Activated naive CD4-positive, alpha-beta T cell treated with anti-CD3 and anti-CD28 coated beads, Interleukin-2, amount 10 ng/mL, durations not matched to agents 7 days and 5 days (primary cell): Measurements from ENCODE around the gene TAF15.

ENCODE experiments used
- CTCF ChIA-PET: fragments of 350-600 bp; sonication (Branson Sonifier 250); formaldehyde crosslinking; loops from one replicate; lab custom pipeline; 2021; ENCODE audit warnings: antibody characterized with exemption; lab: Charles Lee
- DNase-seq: peaks from one replicate; pipeline ENCODE4 v3.0.0-alpha.2; 2020
- H3K27ac Mint-ChIP-seq: one replicate; pipeline ENCODE4 v1.8.0; 2021; ENCODE audit warnings: mild to moderate bottlenecking, moderate library complexity, mixed read lengths
- H3K27me3 Mint-ChIP-seq: one replicate; pipeline ENCODE4 v1.8.0; 2021; ENCODE audit warnings: mild to moderate bottlenecking, mixed read lengths
- H3K36me3 Mint-ChIP-seq: one replicate; pipeline ENCODE4 v1.8.0; 2021; ENCODE audit warnings: mixed read lengths
- H3K4me1 Mint-ChIP-seq: one replicate; pipeline ENCODE4 v1.8.0; 2021; ENCODE audit warnings: mixed read lengths
- H3K4me3 Mint-ChIP-seq: one replicate; pipeline ENCODE4 v1.8.0; 2021; ENCODE audit warnings: mild to moderate bottlenecking, moderate library complexity, mixed read lengths
- H3K9me3 Mint-ChIP-seq: one replicate; pipeline ENCODE4 v1.8.0; 2021; ENCODE audit warnings: mixed read lengths

Gene TAF15

DNA sequence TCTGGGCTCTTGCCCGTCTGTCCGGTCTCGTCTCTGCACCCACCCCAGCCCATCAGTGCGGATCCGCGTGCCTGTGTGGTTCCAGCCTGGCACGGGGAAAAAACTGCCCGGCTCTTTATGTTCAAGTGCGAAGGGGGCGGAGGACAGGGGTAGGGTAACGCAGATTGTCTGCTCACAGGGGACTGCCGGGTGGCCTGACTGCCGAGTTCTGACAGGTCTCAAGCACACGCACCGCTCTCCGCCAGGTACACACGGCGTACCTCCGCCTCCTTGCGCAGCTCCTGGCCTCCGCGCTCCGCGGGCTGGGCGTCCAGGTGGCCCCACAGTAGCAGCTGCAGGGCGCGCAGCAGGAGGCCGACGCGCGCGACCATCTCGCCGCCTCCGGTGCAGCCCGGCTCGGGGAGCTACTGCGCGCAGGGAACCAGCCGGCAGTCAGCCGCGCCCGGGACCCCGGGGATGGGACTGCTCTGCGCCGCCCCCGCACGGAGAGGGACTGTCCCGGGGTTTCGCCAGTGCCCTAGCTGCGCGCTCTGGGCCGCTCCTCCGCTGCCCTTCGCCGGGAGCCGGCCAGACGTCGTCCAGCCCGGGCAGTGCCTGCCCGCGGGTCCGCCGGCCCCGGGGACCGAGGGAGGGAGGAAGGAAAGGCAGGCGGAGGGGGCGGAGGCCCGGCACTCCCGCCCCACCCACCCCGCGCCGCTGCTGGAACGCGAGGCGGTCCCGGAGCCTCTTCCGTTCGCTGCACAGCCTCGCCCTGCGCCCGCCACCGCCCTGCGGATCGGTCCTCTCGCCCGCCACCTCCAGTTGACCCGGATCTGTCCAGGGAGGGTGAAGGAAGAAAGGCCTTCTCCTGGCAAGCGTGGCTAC, 14.0 kb upstream of the TAF15 start, which contains the start of gene MMP28:
Gene MMP28 (minus strand): TSS at position 635 of the 864 bp plus-strand sequence. CDS start 264 bp downstream, at position 371.
- no peak within 1 kb of the TSS for H3K27ac Mint-ChIP-seq
- H3K4me3 Mint-ChIP-seq: peak within 1 kb of the TSS; percentile 70
- peaks cover 75% of the 10 kb centered on the region for H3K27me3 Mint-ChIP-seq

DNA sequence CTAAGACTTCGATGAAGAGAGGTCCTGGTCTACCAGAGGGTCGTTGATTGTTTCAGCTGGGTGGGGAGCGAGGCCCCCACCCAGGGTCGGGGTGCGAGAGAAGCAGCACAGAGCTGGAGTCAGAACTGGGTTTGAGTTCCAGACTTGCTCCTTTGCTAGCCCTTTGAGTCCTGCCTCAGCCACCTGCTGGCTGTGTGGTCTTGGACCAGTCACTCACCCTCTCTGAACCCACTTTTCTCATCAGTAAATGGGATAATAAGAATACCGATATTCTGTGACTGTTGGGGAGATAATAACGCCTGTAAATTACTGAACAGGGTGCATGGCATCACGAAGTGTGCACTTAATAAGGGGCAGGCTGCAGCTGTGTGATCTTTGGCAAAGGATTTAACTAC, 13.4 kb upstream of the TAF15 start:
- no peaks in the 10 kb centered on the region for H3K36me3 Mint-ChIP-seq
- CTCF ChIA-PET: interaction anchor here (0.7 to 2.5 kb wide), 7 partner anchors 9 to 36 kb away, joined by 3 to 18 read pairs (median 4); partner anchors contain the start of genes C17orf50 and TAF15
- no peaks in the 10 kb centered on the region for H3K9me3 Mint-ChIP-seq
- H3K4me3 Mint-ChIP-seq: peak overlapping the region; percentile 70
- H3K4me1 Mint-ChIP-seq: peaks cover 22% of the 10 kb centered on the region
- DNase-seq: no peak
- no peak overlapping the region for H3K27ac Mint-ChIP-seq
- H3K27me3 Mint-ChIP-seq: peaks cover 76% of the 10 kb centered on the region

More for the DNA sequence above, 14.0 kb upstream of the TAF15 start, which contains the start of gene MMP28:
- DNase-seq: peak; percentile 56
- Mint-ChIP-seq H3K36me3 (no peaks in the 10 kb centered on the region), H3K9me3 (no peaks in the 10 kb centered on the region), H3K4me1 (peaks cover 18% of the 10 kb centered on the region)
- CTCF ChIA-PET: interaction anchor here (0.8 to 1.7 kb wide), 3 partner anchors 10 to 35 kb away, joined by 3 to 6 read pairs (median 4); partner anchors contain the start of genes C17orf50 and TAF15

DNA sequence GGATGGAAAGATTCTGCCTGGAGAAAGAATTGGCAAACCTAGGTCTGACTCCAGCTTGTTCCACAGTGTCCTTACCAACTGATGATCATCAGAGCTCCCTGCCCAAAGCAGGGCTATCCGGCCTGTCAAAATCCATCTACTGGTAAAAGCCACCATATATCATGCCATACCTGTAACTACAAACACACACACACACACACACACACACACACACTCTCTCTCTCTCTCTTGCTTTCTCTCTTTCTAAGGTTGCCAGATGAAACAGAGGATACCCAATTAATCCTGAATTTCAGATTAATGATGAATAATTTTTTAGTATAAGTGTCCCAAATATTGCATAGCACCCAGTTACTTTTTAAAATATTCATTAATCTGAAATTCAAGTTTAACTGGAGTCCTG, 12.3 kb upstream of the TAF15 start:
- no peaks in the 10 kb centered on the region for H3K9me3 Mint-ChIP-seq
- no peak for DNase-seq
- CTCF ChIA-PET: interaction anchor here (1.1 to 2.5 kb wide), 5 partner anchors 11 to 37 kb away, joined by 3 to 18 read pairs (median 6); partner anchors contain the start of gene C17orf50
- no peaks in the 10 kb centered on the region for H3K36me3 Mint-ChIP-seq
- H3K4me3 Mint-ChIP-seq: no peak overlapping the region
- H3K27ac Mint-ChIP-seq: no peak overlapping the region
- H3K27me3 Mint-ChIP-seq: peaks cover 72% of the 10 kb centered on the region
- H3K4me1 Mint-ChIP-seq: peaks cover 32% of the 10 kb centered on the region

DNA sequence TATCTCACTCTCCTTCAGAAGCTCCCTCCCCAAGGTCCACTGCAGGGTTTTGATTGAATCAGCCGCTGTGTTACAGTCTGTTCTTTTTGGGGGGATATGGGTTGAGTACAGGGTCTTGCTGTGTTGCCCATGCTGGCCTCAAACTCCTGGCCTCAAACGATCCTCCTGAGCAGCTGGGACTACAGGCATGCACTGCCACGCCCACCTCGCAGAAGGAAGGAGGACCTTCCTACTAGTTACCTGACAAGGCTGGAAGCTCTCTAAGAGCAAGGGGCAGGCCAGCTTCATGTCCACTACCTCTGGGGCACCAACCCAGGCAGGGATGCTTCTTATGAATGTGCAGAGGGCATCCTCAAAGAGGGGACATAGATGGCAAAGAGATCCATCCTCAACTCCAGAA, 11.9 kb upstream of the TAF15 start:
- Mint-ChIP-seq H3K27me3 (peaks cover 67% of the 10 kb centered on the region), H3K36me3 (no peaks in the 10 kb centered on the region), H3K9me3 (no peaks in the 10 kb centered on the region), H3K27ac (no peak overlapping the region), H3K4me3 (no peak overlapping the region), H3K4me1 (peaks cover 34% of the 10 kb centered on the region)
- DNase-seq: no peak
- CTCF ChIA-PET: interaction anchor here (1.5 to 2.5 kb wide), 3 partner anchors 11 to 33 kb away, joined by 3 to 18 read pairs (median 3); no protein-coding TSS in a partner anchor

DNA sequence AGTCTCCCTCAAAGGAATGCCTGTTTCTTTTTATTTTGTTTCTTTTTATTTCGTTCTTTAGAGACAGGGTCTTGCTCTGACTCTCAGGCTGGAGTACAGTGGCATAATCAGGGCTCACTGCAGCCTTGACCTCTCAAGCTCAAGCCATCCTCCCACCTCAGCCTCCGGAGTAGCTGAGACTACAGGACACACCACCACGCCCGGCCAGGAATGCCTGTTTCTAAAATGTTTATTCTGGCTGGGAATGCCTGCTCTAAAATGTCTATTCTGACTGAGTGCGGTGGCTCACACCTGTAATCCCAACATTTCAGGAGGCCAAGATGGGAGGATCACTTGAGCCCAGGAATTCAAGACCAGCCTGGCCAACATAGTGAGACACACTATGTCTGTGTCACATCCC, 11.4 kb upstream of the TAF15 start:
- no peak overlapping the region for H3K27ac Mint-ChIP-seq
- H3K36me3 Mint-ChIP-seq: no peaks in the 10 kb centered on the region
- no peak overlapping the region for H3K4me3 Mint-ChIP-seq
- peaks cover 67% of the 10 kb centered on the region for H3K27me3 Mint-ChIP-seq
- CTCF ChIA-PET: interaction anchor here (1.2 to 2.5 kb wide), 3 partner anchors 13 to 185 kb away, joined by 3 to 18 read pairs (median 3); no protein-coding TSS in a partner anchor
- no peaks in the 10 kb centered on the region for H3K9me3 Mint-ChIP-seq
- DNase-seq: no peak
- peaks cover 34% of the 10 kb centered on the region for H3K4me1 Mint-ChIP-seq

DNA sequence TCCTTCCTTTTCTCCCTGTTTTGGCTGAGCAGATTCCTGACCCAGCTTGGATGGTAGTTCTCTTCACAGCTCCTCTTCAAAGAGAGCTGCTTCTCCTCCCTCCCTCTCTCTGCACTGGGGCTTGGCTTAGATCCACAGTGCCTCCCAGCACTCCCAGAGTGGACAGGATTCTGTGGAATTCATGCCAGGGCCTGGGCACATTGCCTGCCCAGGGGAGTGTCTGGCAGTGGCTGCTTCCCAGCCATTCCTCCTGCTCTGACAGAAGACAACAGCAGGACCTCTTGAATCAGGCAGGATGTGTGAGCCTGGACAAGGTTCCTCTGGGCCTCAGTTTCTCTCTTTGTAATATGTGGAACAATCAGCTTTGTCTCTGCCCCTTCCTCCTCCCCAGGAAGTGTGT, 9.3 kb upstream of the TAF15 start:
- H3K4me3 Mint-ChIP-seq: no peak overlapping the region
- DNase-seq: no peak

DNA sequence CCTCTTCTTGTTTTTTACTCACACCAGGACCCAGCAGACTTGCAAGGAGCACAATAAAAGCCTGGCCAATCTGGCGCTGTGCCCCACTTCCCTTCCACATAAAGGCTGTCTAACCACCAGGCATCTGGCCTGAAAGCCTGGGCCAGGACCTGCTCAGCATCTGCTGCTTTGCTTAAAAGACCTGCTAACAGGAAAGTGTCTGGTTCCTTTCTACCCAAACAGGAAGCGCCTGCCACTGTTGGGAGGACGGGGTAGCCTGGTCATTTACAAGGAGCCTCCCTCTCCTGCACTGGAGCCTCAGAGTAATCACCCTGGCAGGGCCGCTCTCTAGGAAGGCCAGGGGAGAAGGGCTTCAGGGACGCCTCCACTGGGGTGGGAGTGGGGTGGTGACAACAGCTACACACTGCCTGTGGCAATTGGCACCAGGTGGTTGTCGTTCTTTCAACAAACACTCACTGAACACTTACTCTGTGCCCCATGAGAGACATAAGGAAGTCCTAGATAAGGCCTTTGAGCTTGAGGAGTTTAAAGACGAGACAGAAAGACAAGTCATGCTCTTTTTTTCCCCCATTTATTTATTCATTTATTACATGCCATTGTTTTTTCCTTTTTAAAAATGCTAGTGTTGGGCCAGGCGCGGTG, 7.6 kb upstream of the TAF15 start:
- CTCF ChIA-PET: interaction anchor here (11.7 kb wide), 1 partner anchor 34 kb away, joined by 219 read pairs; no protein-coding TSS in a partner anchor
- peak; percentile 57 for DNase-seq
- no peaks in the 10 kb centered on the region for H3K36me3 Mint-ChIP-seq
- peaks cover 31% of the 10 kb centered on the region for H3K4me1 Mint-ChIP-seq
- no peaks in the 10 kb centered on the region for H3K9me3 Mint-ChIP-seq
- H3K27ac Mint-ChIP-seq: peak overlapping the region; percentile 70
- no peak overlapping the region for H3K4me3 Mint-ChIP-seq
- H3K27me3 Mint-ChIP-seq: peaks cover 35% of the 10 kb centered on the region

More for the DNA sequence above, 9.3 kb upstream of the TAF15 start:
- Mint-ChIP-seq H3K4me1 (peaks cover 36% of the 10 kb centered on the region), H3K36me3 (no peaks in the 10 kb centered on the region), H3K9me3 (no peaks in the 10 kb centered on the region), H3K27ac (no peak overlapping the region), H3K27me3 (peaks cover 47% of the 10 kb centered on the region)
- CTCF ChIA-PET: interaction anchor here (1.0 to 1.1 kb wide), 3 partner anchors 9 to 36 kb away, joined by 3 to 4 read pairs (median 3); partner anchors contain the start of gene TAF15

DNA sequence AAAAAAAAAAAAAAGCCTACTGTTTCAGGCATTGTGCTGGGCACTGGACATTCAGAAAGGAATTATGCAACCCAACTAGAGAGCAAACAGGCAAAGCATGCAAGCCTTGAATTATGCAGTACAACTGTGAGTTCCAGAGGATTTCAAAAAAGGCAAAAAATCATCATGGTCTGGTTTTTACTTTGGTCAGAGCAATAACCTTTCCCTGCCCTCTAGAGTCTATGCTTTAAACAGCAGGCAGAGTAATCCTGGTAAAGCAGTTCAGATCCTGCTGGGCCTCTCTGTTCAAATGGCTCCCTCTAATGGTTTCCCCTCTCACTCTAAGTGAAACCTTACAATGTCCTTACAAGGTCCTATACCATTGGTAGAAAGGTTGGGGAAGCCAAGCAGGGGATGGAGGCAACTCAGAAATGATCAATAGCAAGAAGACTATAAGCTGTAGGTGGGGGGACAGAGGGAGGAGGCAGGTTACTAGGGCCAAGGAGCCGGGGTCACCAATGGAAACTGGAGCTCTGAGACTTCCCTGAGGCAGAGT, 4.6 kb upstream of the TAF15 start:
- DNase-seq: peak; percentile 60
- no peak overlapping the region for H3K4me3 Mint-ChIP-seq
- no peak overlapping the region for H3K27ac Mint-ChIP-seq

DNA sequence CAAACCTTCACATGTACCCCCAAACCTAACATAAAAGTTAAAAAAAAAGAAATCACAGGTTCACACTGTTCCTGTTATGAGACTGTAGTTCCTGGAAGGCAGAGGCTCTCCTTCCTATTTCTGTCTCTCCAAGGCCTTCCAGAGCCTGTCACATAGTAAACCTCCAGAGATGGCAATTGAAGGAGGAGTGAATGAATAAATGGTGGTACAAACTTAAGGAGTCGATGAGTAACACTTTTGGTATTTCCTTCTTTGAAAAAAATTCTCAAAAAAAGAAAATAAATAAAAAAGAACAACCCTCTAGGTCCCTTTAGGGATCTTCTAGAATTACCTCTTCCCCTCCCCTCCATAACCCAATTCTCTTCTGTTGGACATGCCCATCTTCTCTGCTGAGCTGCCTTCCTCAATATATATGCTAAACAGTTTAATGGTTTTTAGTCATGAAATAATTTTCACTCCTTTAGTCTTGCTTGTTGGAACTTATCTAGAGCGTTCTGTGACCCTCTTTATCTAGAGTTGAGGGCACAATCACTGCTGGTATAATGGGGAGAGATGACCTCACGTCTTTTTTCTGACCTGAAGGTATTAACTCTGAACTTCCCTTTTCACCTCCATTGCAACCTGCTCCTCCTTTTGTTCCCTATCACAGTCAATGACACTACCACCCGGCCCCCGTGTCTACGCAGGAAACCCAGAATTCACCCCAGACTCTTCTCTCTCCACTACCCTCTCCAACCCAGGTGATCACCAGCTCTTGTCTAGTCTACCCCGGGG, 1.7 kb upstream of the TAF15 start:
- DNase-seq: no peak
- Mint-ChIP-seq H3K36me3 (peaks cover 11% of the 10 kb centered on the region), H3K27ac (peak overlapping the region; percentile 99), H3K27me3 (no peaks in the 10 kb centered on the region), H3K9me3 (no peaks in the 10 kb centered on the region), H3K4me1 (peaks cover 56% of the 10 kb centered on the region), H3K4me3 (peak overlapping the region; percentile 89)
- CTCF ChIA-PET: interaction anchor here (0.9 to 11.7 kb wide), 5 partner anchors 11 to 195 kb away, joined by 3 to 219 read pairs (median 6); no protein-coding TSS in a partner anchor

More for the DNA sequence above, 4.6 kb upstream of the TAF15 start:
- CTCF ChIA-PET: interaction anchor here (0.8 to 11.7 kb wide), 11 partner anchors 9 to 268 kb away, joined by 3 to 219 read pairs (median 5); partner anchors contain the start of genes GAS2L2 and MMP28
- Mint-ChIP-seq H3K36me3 (no peaks in the 10 kb centered on the region), H3K9me3 (no peaks in the 10 kb centered on the region), H3K4me1 (peaks cover 56% of the 10 kb centered on the region), H3K27me3 (peaks cover 11% of the 10 kb centered on the region)

DNA sequence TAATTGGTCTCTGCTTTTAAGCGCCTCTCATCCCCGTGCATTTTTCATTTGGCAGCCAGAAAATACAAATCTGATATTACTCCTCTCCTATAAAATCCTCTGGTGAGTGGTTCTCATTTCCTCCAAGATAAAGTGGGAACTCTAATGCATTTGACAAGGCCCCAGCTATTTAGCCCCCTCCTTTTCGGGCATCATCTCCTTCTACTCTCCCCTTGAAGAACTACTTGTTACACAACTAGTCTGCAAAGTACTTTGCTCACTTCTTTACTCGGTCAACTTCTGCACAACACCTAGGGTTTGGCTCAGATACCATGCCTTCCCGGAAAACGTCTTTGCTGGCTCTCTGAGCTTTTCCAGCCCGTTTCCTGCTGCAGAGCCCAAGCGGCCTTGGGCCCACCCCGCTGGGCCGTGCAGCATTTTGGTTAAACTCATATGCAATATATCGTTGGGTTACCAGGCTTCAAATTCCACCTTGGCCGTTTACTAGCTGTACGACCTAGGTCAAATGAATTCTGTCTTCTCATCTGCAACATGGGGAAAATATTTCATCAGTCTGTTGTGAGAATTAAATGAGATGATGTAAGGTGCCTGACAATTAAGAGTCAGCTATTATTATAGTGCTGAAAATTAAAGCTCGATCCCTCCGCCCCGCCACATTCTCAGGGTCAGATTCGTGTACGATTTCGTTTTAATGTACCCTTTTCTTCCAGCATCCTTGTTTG, 883 bp upstream of the TAF15 start:
- Mint-ChIP-seq H3K27ac (peak overlapping the region; percentile 99), H3K36me3 (peaks cover 15% of the 10 kb centered on the region), H3K27me3 (no peaks in the 10 kb centered on the region), H3K9me3 (no peaks in the 10 kb centered on the region), H3K4me3 (peak overlapping the region; percentile 89), H3K4me1 (peaks cover 59% of the 10 kb centered on the region)
- no peak for DNase-seq
- CTCF ChIA-PET: interaction anchor here (0.9 to 11.7 kb wide), 11 partner anchors 8 to 195 kb away, joined by 3 to 219 read pairs (median 3); partner anchors contain the start of genes MMP28 and RDM1

DNA sequence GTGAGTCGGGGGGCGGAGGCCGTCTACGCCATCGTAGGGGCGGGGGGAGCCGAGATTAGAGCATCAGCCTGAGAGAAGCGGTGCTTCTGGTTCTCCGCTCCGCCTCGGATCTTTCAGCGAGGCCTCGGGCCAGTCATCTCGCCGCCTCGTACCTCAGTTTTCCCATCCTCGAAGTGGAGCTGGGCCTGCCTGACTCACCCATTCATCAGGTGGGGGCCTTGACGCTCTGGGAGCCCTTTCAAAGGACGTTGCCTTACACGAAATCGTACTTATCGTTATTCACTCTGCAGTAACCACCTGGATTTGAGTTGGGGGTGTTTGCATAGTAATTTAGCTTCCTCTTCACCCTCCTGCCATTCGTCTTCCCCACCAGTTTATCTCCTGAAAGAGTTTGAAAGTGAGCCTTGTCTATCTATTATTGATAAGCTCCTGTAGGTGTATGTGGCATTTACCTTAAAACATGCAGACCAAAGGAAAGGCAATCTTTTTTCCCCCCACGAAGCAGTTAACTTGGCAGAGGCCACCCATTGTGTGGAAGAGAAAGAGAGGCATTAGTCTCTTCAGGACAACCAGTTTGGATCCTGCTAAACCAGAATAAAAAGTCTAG, 674 bp downstream of the TAF15 start:
- CTCF ChIA-PET: interaction anchor here (1.1 to 11.7 kb wide), 3 partner anchors 10 to 42 kb away, joined by 3 to 219 read pairs (median 6); no protein-coding TSS in a partner anchor
- no peaks in the 10 kb centered on the region for H3K9me3 Mint-ChIP-seq
- H3K4me1 Mint-ChIP-seq: peaks cover 63% of the 10 kb centered on the region
- peak overlapping the region; percentile 99 for H3K27ac Mint-ChIP-seq
- no peaks in the 10 kb centered on the region for H3K27me3 Mint-ChIP-seq
- H3K36me3 Mint-ChIP-seq: peaks cover 21% of the 10 kb centered on the region
- H3K4me3 Mint-ChIP-seq: peak overlapping the region; percentile 89
- no peak for DNase-seq

DNA sequence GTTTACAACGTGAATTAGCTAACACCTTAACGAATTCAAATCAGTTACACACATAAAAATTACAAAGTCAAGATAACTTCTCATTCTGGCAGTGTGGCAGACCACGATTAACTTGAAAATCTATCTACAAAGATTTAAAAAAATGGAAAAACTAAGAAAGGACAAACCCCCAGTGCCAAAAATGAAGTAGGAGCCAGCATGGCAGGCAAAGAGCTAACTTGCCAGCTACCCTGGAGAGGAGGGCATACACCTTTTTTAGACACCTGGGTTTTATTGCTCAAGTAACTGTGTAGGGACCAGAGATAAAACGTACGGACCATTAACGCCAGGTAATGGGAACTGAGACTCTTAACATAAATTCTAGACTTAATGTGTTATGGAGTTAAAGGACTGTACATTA, 2.5 kb downstream of the TAF15 start:
- no peaks in the 10 kb centered on the region for H3K9me3 Mint-ChIP-seq
- peaks cover 69% of the 10 kb centered on the region for H3K4me1 Mint-ChIP-seq
- no peak overlapping the region for H3K27ac Mint-ChIP-seq

More for the DNA sequence above, 2.5 kb downstream of the TAF15 start:
- no peak for DNase-seq
- CTCF ChIA-PET: interaction anchor here (1.3 to 11.7 kb wide), 2 partner anchors 35 to 44 kb away, joined by 3 to 219 read pairs; no protein-coding TSS in a partner anchor
- H3K36me3 Mint-ChIP-seq: peaks cover 29% of the 10 kb centered on the region
- H3K27me3 Mint-ChIP-seq: no peaks in the 10 kb centered on the region
- H3K4me3 Mint-ChIP-seq: no peak overlapping the region
